ENCODE data around the gene OR13D1.
A peak's percentile ranks its signal among the peaks of the same experiment; 100 is the strongest.
"Not testable (repeated sequence)": the region's sequence is repeated elsewhere in the genome, so short reads cannot be mapped to it uniquely, and the experiment has no call there.

The OR13D1 gene, protein sequence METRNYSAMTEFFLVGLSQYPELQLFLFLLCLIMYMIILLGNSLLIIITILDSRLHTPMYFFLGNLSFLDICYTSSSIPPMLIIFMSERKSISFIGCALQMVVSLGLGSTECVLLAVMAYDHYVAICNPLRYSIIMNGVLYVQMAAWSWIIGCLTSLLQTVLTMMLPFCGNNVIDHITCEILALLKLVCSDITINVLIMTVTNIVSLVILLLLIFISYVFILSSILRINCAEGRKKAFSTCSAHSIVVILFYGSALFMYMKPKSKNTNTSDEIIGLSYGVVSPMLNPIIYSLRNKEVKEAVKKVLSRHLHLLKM
- 0 to 0.08 (median 0) reads per million in 18 experiments for total RNA-seq

DNA sequence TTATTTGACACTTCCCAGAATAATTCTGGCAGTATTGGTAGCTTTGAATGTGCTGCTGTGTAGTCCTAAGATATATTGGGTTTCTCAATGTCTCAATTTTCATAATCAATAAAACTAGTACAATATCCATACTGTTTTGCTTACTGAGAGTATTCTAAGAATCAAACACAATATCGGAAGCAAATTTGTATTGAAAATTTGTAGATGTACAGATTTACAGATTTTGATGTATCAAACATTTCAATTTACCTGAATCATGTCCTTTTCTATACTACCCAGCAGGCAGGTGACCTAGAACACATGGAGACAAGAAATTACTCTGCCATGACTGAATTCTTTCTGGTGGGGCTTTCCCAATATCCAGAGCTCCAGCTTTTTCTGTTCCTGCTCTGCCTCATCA, at the start of gene OR13D1:
Gene OR13D1 (plus strand): TSS at position 301 of the 400 bp plus-strand sequence. CDS start 0 bp downstream, at position 301.
- no peak for DNase-seq

DNA sequence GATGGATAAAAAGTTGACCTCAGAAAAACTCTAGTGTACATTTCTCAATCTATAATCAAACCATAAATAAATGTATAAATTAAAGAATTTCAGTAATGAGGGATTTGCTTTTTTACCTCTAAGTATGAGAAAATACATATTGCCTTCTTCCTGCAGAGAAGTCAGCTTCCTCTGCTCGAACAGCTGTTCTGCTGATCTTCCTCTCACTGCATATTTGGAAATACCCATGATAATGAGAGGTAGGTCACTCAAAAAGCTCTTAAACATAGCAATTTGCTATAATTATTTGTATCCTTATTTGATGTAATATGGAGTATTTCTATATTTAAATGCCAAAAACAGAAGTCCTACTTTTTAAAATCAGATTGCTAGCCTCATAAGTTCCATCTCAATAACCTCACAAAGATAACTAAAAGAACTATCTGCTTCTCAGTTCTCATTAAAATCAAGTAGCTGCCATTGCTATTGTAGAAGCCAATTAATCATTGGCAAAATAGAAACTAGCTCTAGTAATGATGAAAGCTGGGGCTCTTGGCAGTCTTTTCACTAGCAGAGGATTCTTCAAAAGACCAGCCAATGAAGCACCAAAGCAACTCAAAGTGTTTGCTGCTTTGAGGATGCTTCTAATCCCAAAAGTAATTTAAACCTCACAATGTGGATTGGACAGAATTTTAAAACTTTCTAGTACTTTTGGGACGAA, 35.7 kb upstream of the OR13D1 start:
- DNase-seq: no peak

DNA sequence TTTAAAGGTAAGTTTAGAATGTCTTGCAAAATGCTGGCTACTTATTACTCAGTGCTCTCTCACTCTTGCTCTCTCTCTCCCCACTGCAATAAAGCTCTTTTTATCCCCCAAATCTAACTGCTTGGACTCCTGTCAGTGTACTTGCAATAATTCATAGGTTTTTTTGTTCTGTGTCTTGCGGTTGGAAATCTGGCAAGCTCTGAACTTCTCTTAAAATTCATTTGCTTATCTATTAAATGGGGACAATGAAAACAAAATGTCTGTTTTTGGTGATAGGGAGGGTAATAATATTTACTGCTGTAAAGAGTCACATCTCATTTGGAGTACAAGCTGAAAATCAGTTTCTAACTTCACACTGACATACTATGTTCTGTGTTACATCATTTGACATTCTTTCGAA, 18.7 kb upstream of the OR13D1 start:
- DNase-seq: no peak

DNA sequence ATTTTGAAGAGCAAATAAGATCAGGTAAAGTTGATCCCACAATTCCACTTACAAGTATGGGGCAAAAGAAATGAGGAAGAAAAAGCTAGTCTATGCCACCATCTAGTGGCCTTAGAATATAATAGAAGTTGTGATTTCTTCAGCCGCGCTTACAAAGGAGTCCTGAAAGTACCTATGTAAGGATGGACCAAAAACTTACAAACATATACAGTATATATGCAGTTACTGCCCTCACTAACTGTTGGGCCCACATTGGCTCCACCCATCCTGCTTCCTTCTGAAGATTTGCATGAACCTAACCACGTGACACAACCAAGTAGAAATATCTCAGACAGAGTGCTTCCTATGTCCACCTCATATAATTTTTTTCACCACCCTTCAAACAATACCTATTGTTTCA, 11.7 kb upstream of the OR13D1 start:
- peak; percentile 39 to 62 for DNase-seq

DNA sequence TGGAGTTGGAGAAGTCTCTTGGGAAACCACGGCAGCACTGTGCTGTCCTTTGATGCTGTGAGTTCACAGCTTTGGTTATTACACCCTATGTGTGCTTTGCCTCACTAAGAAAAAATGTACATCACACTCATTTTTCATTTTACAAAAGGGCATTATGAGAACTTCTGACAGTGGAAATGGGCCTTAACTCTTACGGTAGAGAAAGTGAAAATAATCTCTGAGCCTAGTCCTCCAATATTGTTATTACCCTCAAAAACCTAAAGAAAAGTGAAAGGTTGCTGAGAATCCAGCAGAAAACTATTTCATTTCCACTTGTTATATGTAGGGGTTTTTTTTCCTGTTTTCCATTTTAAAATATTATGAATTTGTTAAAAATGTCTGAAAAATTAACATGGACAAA, 8.2 kb upstream of the OR13D1 start:
- no peak for DNase-seq

DNA sequence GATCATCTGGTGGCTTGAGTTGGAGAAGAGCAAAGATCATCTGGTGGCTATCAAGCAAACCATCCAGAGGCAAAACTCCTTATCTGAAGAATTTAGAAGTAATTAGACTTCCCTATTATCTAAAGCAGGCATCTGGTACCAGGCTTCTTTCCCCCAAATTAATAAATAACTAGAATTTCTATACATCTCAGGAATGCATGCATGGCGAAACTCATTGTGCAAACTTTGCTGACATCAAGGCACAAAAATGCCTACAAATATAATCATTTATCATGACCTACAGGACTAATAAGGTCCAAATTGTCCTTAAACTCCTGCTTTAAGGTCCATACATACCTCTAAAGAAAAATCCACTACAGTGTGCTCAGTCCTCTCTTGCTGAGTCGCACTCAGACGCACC, 6.0 kb downstream of the OR13D1 start:
- DNase-seq: no peak

DNA sequence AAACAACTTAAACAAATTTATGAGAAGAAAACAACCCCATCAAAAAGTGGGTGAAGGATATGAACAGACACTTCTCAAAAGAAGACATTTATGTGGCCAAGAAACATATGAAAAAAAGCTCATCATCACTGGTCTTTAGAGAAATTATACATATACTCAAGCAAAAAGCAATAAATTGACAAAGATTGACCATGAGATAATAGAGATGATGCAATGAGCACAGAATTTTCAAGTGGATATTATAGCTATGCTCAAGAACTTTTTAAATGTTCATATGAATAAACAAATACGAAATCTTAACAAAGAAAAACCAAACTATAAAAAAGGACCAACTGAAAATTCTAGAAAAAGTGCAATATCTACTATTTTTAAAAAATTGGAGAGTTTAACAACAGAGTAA, 14.4 kb downstream of the OR13D1 start:
- DNase-seq: not testable (repeated sequence)

DNA sequence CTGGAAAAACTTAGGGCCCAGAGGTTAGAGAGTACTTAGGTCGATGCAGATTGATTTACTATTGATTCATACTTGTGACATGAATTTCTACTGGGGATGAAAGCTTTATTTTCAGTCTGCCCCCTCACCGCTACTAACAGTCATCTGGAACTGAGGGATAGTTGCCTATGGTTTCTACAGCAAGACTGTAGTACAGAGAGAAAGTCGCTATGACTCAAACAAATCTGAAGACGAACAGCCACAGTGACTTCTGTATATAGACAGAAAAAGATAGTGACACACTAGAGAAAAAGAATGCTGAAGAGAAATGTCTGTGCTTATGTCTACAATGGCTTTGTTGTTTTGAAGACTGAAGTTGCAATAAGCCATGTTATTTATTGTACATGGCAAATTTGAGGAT, 17.3 kb downstream of the OR13D1 start:
- no peak for DNase-seq

DNA sequence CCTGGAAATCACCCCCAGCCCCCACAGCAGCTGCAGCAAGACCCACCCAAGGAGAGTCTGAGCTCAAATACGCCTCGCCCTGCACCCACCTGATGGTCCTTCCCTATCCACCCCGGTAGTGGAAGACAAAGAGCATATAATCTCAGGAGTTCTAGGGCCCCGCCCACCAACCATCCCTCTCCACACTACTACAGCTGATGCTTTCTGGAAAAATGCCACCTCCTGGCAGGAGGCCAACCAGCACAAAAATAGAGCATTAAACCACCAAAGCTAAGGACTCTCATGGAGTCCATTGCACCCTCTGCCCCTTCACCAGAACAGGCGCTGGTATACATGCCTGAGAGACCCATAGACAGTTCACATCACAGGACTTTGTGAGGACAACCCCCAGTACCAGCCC, 30.7 kb downstream of the OR13D1 start:
- no peak for DNase-seq

DNA sequence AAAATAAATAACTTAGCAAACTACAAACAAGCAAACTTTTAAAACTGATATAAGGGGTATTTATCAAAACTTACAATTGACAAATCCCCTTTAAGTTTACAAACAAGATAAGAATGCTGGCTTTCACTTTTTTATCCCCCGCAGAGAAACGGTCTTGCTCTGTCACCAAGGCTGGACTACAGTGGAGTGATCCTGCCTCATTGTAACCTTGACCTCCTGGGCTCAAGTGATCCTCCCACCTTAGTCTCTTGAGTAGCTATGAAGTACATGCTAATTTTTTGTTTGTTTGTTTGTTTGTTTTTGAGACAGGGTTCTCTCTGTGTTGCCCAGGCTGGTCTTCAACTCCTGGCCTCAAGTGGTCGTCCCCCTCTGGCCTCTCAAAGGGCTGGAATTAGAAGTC, 44.1 kb downstream of the OR13D1 start:
- no peak for DNase-seq

DNA sequence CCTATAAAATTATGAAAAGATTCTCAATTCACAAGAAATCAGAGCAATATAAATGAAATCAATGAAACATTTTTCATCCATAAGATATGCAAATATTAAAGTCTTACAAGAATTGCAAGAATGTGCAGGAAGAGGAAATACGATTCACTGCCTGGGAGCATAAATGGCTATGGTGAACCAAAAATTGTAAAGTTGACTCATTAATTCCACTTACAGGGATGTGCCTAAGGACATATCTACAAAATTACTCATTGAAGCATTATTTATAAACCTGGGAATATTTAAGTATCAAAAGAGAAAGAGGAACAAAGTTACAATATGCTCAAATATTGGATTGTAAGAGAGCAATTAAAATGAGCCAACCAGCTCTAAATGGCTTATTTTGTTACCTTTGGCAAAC, 46.3 kb downstream of the OR13D1 start:
- DNase-seq: no peak

DNA sequence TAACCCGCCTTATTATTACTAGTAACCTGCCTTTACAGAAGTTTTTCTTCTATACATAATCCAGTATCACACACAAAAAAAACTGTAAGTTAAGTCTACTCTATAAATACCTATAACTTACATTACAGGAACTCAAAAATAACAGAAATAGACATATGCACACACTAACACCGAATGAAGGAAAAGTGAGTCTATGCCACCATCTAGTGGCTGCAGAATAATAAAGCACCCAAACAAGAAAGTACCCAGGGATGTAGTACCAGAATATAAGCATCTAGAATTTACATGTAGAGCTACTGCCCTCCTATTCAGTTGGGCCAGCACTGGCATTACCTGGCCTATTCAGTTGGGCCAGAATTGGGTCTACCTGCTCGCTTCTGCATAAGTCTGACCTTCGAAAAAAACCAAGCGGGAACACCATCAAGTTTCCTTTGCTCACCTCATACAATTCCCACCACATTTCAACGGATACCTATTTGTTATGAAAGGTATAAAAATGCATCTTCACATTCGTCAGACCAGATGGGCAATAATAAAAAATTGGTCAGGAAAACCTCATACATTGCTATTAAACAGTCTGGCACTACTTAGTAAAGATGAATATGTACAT, 49.2 kb downstream of the OR13D1 start:
- DNase-seq: peak; percentile 65 to 77
